GM06990 (cell line): ENCODE data around the gene RGS12.

Source experiments
- DNase-seq: peaks from one replicate; pipeline ENCODE4 v3.0.0-alpha.2; 2011; ENCODE audit not compliant: insufficient read length; ENCODE audit errors: extremely low read depth
- H3K27me3 ChIP-seq: replicated peaks from 2 replicates; pipeline ENCODE4 v1.6.0; 2011; ENCODE audit warnings: low read length; ENCODE audit not compliant: control insufficient read depth, insufficient read depth
- H3K36me3 ChIP-seq: 2 replicates; pipeline ENCODE4 v1.5.1; 2011; ENCODE audit warnings: low read length; ENCODE audit not compliant: control insufficient read depth, insufficient read depth
- H3K4me3 ChIP-seq: replicated peaks from 2 replicates; pipeline ENCODE4 v1.5.1; 2011; ENCODE audit warnings: low read depth, mild to moderate bottlenecking, control low read depth, low read length
- TF ChIP-seq, protein P1 (sequence below): IDR thresholded peaks from 2 replicates; pipeline ENCODE4 v1.5.1; 2011; ENCODE audit warnings: low read length, control low read depth, mild to moderate bottlenecking, inconsistent platforms; ENCODE audit not compliant: insufficient read depth, poor library complexity, severe bottlenecking

RGS12 gene

GRCh38 chr4:3250438-3250955, 42.3 kb upstream of the RGS12 start:
- H3K27me3 ChIP-seq = no peaks in the 10 kb centered on the region
- no peak for DNase-seq
- TF ChIP-seq, protein P1, sequence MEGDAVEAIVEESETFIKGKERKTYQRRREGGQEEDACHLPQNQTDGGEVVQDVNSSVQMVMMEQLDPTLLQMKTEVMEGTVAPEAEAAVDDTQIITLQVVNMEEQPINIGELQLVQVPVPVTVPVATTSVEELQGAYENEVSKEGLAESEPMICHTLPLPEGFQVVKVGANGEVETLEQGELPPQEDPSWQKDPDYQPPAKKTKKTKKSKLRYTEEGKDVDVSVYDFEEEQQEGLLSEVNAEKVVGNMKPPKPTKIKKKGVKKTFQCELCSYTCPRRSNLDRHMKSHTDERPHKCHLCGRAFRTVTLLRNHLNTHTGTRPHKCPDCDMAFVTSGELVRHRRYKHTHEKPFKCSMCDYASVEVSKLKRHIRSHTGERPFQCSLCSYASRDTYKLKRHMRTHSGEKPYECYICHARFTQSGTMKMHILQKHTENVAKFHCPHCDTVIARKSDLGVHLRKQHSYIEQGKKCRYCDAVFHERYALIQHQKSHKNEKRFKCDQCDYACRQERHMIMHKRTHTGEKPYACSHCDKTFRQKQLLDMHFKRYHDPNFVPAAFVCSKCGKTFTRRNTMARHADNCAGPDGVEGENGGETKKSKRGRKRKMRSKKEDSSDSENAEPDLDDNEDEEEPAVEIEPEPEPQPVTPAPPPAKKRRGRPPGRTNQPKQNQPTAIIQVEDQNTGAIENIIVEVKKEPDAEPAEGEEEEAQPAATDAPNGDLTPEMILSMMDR = no peak
- H3K36me3 ChIP-seq = peaks cover 2% of the 10 kb centered on the region
- H3K4me3 ChIP-seq = no peak overlapping the region

DNA sequence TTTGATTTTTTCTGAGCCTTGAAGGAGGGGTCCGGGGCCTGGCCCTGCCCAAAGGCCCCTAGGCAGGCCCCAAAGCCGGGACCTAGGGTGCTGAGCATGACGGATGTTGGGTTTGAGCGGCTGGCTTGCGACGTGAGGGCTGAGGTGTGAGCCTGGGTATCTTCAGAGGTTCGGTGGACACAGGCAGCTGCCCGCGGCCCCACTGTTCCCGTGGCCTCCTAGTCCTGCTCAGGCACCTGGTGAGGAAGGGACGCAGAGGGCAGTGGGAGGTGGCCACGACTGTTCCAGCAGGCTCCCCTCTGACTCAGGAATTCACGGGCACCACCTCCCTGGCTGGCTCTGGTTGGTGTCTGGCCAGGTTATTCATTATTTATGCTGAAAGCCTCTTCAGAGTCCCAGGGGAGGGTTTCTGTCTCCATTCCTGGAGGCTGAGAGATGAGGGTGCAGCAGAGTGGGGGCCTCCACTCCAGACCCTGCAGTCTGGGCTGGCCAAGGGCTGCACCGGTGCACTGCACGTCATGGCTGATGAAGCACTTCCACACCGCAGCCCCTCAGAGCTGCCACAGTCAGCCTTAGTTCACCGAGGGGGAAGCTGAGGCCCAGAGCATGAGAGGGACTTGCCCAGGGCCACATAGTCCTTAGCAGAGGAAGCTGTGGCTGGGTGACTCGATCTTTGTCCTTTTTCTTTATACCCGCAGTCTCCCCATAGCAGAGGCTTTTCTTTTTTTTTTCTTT, 41.7 kb upstream of the RGS12 start:
- TF ChIP-seq, protein P1 = no peak
- Histone ChIP-seq H3K36me3 (peaks cover 2% of the 10 kb centered on the region), H3K4me3 (no peak overlapping the region), H3K27me3 (no peaks in the 10 kb centered on the region)
- no peak for DNase-seq

DNA sequence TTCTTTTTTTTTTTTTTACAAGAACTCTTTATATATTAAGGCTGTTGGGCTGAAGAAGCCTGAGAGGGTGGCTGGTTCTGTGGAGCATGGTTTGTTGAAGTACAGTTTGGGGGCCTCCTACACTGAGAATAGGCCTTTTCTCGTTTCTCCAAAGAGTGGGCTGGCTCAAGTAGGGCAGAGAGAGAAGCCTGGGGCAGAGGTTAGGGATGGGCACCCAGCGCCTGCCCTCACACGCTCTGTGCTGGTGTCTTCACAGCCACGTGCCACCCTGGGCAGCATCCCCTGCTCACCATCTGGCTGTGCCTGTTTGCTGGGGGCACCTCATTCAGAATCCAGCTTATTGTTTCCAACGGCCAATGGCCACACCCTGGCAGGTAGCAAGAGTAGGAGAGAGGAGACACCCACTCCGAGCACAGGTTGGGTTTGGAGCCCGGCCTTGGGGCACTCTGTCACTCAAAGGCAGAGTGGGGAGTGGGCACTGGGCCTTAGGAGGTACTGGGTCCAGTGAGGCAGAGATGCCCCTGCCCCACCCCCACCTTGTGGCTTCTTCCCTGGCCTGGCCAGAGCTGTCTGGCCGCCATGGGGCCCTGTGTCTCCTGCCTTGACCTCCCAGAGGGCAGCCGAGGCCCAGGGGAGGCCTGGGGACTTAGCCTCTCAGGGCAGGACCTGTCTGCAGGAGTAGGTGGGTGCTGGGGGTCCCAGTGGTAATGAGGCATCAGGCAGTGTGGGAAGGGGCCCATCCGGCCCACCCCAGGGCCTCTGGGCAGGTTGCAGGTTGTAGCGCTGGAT, 40.9 kb upstream of the RGS12 start:
- TF ChIP-seq, protein P1 = no peak
- DNase-seq = no peak

GRCh38 chr4:3252480-3252828, 40.4 kb upstream of the RGS12 start:
- H3K36me3 ChIP-seq = peaks cover 2% of the 10 kb centered on the region
- no peak for DNase-seq
- no peak overlapping the region for H3K4me3 ChIP-seq
- H3K27me3 ChIP-seq = no peaks in the 10 kb centered on the region
- TF ChIP-seq, protein P1 = no peak

More for the DNA sequence above, 40.9 kb upstream of the RGS12 start:
- Histone ChIP-seq H3K27me3 (no peaks in the 10 kb centered on the region), H3K4me3 (no peak overlapping the region), H3K36me3 (peaks cover 2% of the 10 kb centered on the region)

DNA sequence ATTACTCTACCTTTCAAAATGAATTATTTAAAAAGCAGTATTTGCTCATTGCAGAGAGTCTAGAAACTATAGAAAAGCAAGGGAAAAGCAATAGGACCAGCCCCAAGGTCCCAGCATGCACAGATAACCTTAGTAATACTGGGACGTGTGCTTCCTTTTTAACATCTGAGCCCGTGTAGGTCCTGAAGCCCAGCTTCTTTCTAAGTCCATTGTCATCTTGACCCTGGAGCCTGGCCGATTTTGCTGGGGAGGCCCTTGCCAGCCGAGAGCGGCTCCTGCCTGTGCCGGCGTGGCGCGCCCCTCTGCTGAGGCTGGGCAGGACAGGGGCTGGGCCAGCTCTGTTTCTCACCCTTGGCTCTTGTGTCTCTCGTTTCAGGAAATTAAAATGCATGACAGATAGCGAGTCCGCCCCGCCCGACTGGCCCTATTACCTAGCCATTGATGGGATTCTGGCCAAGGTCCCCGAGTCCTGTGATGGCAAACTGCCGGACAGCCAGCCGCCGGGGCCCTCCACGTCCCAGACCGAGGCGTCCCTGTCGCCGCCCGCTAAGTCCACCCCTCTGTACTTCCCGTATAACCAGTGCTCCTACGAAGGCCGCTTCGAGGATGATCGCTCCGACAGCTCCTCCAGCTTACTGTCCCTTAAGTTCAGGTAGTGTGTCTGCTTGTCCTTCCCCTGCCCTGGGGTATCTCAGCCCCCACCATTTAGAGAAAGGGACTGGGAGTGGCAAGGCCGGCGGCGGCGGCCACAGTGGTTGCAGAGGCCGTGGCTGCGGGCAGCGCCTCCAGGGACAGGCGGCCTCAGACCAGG, 39.8 kb upstream of the RGS12 start:
- H3K4me3 ChIP-seq = no peak overlapping the region
- TF ChIP-seq, protein P1 = no peak
- no peaks in the 10 kb centered on the region for H3K27me3 ChIP-seq
- DNase-seq = no peak
- peaks cover 2% of the 10 kb centered on the region for H3K36me3 ChIP-seq
